Naive thymus-derived CD8-positive, alpha-beta T cell (primary cell): ENCODE measurements around the gene B9D1. TPM values are rescaled to one million over a fixed set of nuclear protein-coding genes. Genes with fewer than 3 reads are reported as not detected.

Experiments
- ATAC-seq, 2 donors: fragments of 150-1000 bp; cut with Tn5 transposase in 1 of 2; sonication (Bioruptor Pico), chemical (Tn5 transposase) in 1 of 2; 1 replicate in 1 of 2; 2 replicates in 1 of 2; pipeline ENCODE4 v1.10.0; 2021; ENCODE audit warnings: mild to moderate bottlenecking in 2 of 2, moderate library complexity in 2 of 2
- POLR2A ChIA-PET: fragments of 350-600 bp; sonication (Branson Sonifier 250); formaldehyde crosslinking; loops from one replicate; lab custom pipeline; 2021; ENCODE audit warnings: antibody characterized with exemption; lab: Charles Lee
- DNase-seq, 10 donors: peaks; one replicate each; pipeline versions ENCODE4 v3.0.0 to v3.0.0-alpha.2; 2020 to 2022
- H3K27ac Mint-ChIP-seq, 10 donors: one replicate each; pipeline ENCODE4 v1.8.0; 2020 to 2022; ENCODE audit warnings: mild to moderate bottlenecking in 10 of 10, mixed read lengths in 10 of 10, moderate library complexity in 4 of 10, inconsistent platforms in 1 of 10
- H3K27me3 Mint-ChIP-seq, 5 donors: one replicate each; pipeline ENCODE4 v1.8.0; 2021 to 2022; ENCODE audit warnings: mixed read lengths in 5 of 5
- H3K36me3 Mint-ChIP-seq, 3 donors: one replicate each; pipeline ENCODE4 v1.8.0; 2020 to 2022; ENCODE audit warnings: mixed read lengths in 3 of 3, mild to moderate bottlenecking in 2 of 3, inconsistent platforms in 1 of 3
- H3K4me1 Mint-ChIP-seq, 4 donors: one replicate each; pipeline ENCODE4 v1.8.0; 2021 to 2022; ENCODE audit warnings: mixed read lengths in 4 of 4
- H3K4me3 Mint-ChIP-seq, 10 donors: one replicate each; pipeline ENCODE4 v1.8.0; 2020 to 2022; ENCODE audit warnings: mild to moderate bottlenecking in 10 of 10, mixed read lengths in 10 of 10, moderate library complexity in 6 of 10, inconsistent platforms in 1 of 10
- H3K9me3 Mint-ChIP-seq, 9 donors: one replicate each; pipeline ENCODE4 v1.8.0; 2020 to 2022; ENCODE audit warnings: mixed read lengths in 9 of 9, mild to moderate bottlenecking in 3 of 9, inconsistent platforms in 1 of 9, moderate library complexity in 1 of 9
- polyA plus RNA-seq, 3 donors: library from polyadenylated mRNA; unstranded; fragments of 300-500 nt; fragmentation: Illumina TruSeq; gene quantifications; one replicate each; pipeline ENCODE4 v1.2.3, GENCODE V29; 2021
- total RNA-seq, 8 experiments: library from RNA in 2 of 8; stranded (reverse) in 2 of 8; gene quantifications; one replicate each; pipeline ENCODE4 v1.2.3 and lab custom pipeline; 2021 to 2026

B9D1 gene
- total and polyA plus RNA-seq, 5 experiments from 2014 or later: 0.75 to 3.1 (median 1.8) TPM

DNA sequence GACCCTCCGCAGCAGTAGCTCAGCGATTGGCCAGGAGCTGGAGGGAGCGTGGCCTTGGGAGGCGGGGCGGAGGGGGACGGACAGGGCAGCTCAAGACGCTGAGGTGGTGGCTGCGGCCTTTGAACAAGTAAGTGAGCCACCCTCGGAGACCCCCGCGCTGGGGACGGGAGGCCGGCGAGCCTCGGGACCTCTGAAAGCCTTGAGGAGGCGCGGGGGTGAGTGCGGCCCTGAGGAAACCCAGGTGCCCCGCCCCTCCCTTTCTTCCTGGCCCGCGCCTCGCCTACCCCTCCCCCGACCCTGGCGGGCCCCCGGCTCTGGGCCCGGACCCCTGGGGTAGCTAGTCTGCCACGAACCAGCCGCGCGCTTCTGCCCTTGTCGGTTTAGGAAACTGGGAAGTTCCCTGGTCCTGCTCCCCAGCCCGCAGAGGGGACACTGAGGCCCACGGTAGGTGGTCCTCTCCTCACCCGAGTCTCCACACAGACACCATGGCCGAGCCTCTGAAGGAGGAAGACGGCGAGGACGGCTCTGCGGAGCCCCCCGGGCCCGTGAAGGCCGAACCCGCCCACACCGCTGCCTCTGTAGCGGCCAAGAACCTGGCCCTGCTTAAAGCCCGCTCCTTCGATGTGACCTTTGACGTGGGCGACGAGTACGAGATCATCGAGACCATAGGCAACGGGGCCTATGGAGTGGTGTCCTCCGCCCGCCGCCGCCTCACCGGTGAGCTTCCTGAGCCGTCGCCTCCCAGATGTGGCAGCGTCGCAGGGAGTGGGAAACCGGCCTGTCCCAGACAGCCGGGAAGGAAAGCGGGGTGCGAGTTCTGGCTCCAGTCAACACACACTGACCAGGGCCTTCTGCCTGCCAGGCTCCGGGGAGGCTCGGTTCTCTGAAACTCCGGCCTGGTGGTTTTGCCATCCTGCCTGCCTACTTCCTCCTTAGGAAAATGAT lies 16.2 kb upstream of the B9D1 start, which contains the start of gene MAPK7:
Gene MAPK7 (plus strand): TSS at position 83 of the 945 bp plus-strand sequence. CDS start 403 bp downstream, at position 486.
- POLR2A ChIA-PET: interaction anchor here (0.5 to 2.8 kb wide), 11 partner anchors 8 to 1424 kb away, joined by 3 to 42 read pairs (median 5); partner anchors contain the start of genes AKAP10, ALDH3A2, B9D1 and MFAP4
- ATAC-seq (peak; percentile 9 to 12), DNase-seq (peak in 3 of 10 donors; percentile 9 to 23 (median 12))
- no peaks in the 10 kb centered on the region for H3K27me3 Mint-ChIP-seq
- H3K9me3 Mint-ChIP-seq: no peaks in the 10 kb centered on the region
- H3K4me1 Mint-ChIP-seq: peaks cover 13 to 24% (median 15%) of the 10 kb centered on the region in 4 donors
- H3K27ac Mint-ChIP-seq: peak within 1 kb of the TSS; percentile 95 to 99 (median 98)
- peaks cover 0 to 17% (median 7%) of the 10 kb centered on the region in 3 donors for H3K36me3 Mint-ChIP-seq
- peak within 1 kb of the TSS; percentile 94 to 100 (median 99) for H3K4me3 Mint-ChIP-seq

- Mint-ChIP-seq H3K36me3 (peaks cover 0 to 17% (median 7%) of the 10 kb centered on the region in 3 donors), H3K27ac (peak overlapping the region; percentile 95 to 99 (median 98)), H3K4me1 (peaks cover 12 to 23% (median 14%) of the 10 kb centered on the region in 4 donors), H3K27me3 (no peaks in the 10 kb centered on the region), H3K9me3 (no peaks in the 10 kb centered on the region), H3K4me3 (peak overlapping the region; percentile 94 to 100 (median 99))
- POLR2A ChIA-PET: interaction anchor here (0.5 to 2.8 kb wide), 14 partner anchors 9 to 1423 kb away, joined by 3 to 42 read pairs (median 4); partner anchors contain the start of genes AKAP10, ALDH3A2, B9D1 and MFAP4
- peak; percentile 88 for ATAC-seq
- DNase-seq: peak; percentile 86 to 96 (median 90)
Measured at GRCh38 chr17:19377602-19378415, 15.3 kb upstream of the B9D1 start.

- POLR2A ChIA-PET: interaction anchor here (0.6 to 2.8 kb wide), 5 partner anchors 10 to 89 kb away, joined by 3 to 42 read pairs (median 4); partner anchors contain the start of genes B9D1 and MFAP4
- H3K36me3 Mint-ChIP-seq: peaks cover 0 to 13% (median 7%) of the 10 kb centered on the region in 3 donors
- ATAC-seq: no peak
- H3K4me1 Mint-ChIP-seq: peaks cover 10 to 32% (median 17%) of the 10 kb centered on the region in 4 donors
- H3K27ac Mint-ChIP-seq: peak overlapping the region; percentile 95 to 99 (median 98)
- DNase-seq: no peak
- H3K27me3 Mint-ChIP-seq: no peaks in the 10 kb centered on the region
- H3K9me3 Mint-ChIP-seq: no peaks in the 10 kb centered on the region
- peak overlapping the region; percentile 94 to 100 (median 99) for H3K4me3 Mint-ChIP-seq
Measured at GRCh38 chr17:19376811-19377210, 14.3 kb upstream of the B9D1 start.

DNA sequence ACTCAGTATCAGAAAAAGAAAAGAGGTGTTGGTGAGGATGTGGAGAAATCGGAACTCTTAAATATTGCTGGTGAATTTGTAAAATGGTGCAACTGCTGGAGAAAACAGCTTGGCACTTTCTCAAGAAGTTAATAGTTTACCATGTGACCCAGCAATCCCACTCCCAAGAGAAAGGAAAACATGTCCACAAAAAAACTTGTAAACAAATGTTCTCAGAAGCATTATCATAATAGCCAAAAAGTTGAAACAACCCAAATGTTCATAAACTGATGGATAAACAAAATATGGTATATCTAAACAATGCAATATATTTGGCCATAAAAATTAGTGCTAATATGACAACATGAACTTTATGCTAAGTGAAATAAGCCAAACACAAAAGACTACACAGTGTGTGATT lies 13.2 kb upstream of the B9D1 start:
- Mint-ChIP-seq H3K9me3 (no peaks in the 10 kb centered on the region), H3K4me1 (peaks cover 12 to 43% (median 25%) of the 10 kb centered on the region in 4 donors), H3K4me3 (peak overlapping the region in 3 of 10 donors; percentile 40 to 57 (median 41)), H3K27ac (peak overlapping the region in 1 of 10 donors; percentile 59), H3K27me3 (no peaks in the 10 kb centered on the region), H3K36me3 (peaks cover 0 to 4% (median 2%) of the 10 kb centered on the region in 3 donors)
- ATAC-seq (no peak), DNase-seq (no peak)
- POLR2A ChIA-PET: no interaction called here

- Mint-ChIP-seq H3K9me3 (no peaks in the 10 kb centered on the region), H3K27me3 (no peaks in the 10 kb centered on the region), H3K4me1 (peaks cover 15 to 53% (median 39%) of the 10 kb centered on the region in 4 donors), H3K4me3 (no peak overlapping the region), H3K27ac (no peak overlapping the region), H3K36me3 (no peaks in the 10 kb centered on the region)
- DNase-seq: no peak
- ATAC-seq: no peak
- POLR2A ChIA-PET: interaction anchor here (1.5 kb wide), 1 partner anchor 12 kb away, joined by 4 read pairs; the partner anchor contains the start of gene B9D1
Measured at GRCh38 chr17:19374136-19374535, 11.6 kb upstream of the B9D1 start.

DNA sequence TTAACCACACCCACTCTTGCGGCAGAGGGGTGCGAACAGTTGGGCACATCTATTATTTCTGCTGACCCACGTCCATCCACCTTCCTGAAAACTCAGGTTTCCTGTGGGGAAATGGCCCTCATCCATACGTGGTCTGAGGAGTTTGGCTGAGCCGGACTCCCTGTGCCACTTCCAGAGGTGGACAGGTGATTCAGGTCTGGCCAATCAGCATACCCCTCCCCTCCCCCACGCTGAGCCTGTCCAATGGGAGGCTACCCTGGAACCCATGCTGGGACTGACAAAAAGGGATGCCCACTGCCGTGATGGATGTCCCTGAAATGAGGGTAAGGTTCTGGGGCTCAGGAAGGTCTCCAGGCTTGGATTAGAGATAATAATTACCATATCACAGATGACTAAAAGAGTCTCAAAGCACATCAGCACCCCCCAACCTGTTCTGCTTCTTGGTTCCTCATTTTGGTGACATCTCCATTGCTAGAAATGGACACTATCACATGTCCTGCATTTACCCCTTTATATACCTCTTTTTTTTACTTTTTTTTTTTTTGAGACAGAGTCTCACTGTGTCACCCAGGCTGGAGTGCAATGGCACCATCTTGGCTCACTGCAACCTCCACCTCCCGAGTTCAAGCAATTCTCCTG lies 10.5 kb upstream of the B9D1 start:
- H3K27me3 Mint-ChIP-seq: no peaks in the 10 kb centered on the region
- no peak overlapping the region for H3K27ac Mint-ChIP-seq
- POLR2A ChIA-PET: no interaction called here
- no peak for ATAC-seq
- H3K4me1 Mint-ChIP-seq: peaks cover 17 to 59% (median 41%) of the 10 kb centered on the region in 4 donors
- H3K4me3 Mint-ChIP-seq: no peak overlapping the region
- no peak for DNase-seq
- H3K9me3 Mint-ChIP-seq: no peaks in the 10 kb centered on the region
- no peaks in the 10 kb centered on the region for H3K36me3 Mint-ChIP-seq

- Mint-ChIP-seq H3K4me1 (peaks cover 15 to 56% (median 40%) of the 10 kb centered on the region in 4 donors), H3K36me3 (no peaks in the 10 kb centered on the region), H3K27ac (peak overlapping the region in 2 of 10 donors; percentile 65 to 79), H3K9me3 (no peaks in the 10 kb centered on the region), H3K27me3 (no peaks in the 10 kb centered on the region), H3K4me3 (peak overlapping the region in 1 of 10 donors; percentile 30)
- DNase-seq: no peak
- POLR2A ChIA-PET: no interaction called here
- no peak for ATAC-seq
Measured at GRCh38 chr17:19372439-19372838, 9.9 kb upstream of the B9D1 start.

GRCh38 chr17:19372011-19372370 lies 9.5 kb upstream of the B9D1 start:
- Mint-ChIP-seq H3K36me3 (no peaks in the 10 kb centered on the region), H3K4me1 (peaks cover 14 to 52% (median 35%) of the 10 kb centered on the region in 4 donors), H3K27ac (peak overlapping the region in 3 of 10 donors; percentile 65 to 98 (median 79)), H3K4me3 (peak overlapping the region in 2 of 10 donors; percentile 28 to 55), H3K27me3 (no peaks in the 10 kb centered on the region), H3K9me3 (no peaks in the 10 kb centered on the region)
- POLR2A ChIA-PET: no interaction called here
- DNase-seq (no peak), ATAC-seq (no peak)

DNA sequence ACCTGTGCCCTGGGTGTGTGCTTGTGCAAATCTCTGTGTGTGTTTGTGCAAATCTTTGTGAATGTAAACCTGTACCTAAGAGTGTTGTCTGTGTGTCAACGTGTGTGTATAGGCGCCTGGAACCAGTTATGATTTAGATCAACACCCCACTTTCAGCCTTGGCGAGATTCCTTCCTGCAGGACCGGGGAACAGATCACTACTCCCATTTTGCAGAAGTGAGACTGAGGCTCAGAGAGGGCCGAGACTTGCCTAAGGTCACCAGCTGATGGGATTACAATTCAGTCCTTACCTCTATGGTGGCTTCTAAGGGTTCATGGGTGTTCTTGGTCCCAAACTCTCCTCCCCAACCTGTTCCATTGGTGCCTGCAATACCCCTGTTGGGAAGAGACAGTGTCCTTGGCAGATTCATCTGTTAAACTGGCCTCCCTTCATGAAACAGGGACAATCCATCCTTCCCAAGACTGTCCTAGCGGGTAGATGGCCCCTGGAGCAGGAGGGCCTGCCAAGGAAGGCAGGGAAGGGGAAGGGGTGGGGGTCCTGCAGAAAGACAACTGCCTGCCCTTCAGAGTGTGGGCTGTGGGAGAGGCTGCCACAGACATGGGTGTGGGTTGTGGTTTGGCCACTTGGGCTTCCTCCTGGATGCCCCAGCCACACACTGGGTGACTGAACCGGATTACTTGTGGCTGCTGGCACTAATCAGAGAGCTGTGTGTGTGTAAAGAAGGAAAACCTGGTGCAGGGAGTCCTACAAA lies 8.9 kb upstream of the B9D1 start:
- Mint-ChIP-seq H3K27ac (peak overlapping the region in 5 of 10 donors; percentile 59 to 98 (median 79)), H3K27me3 (no peaks in the 10 kb centered on the region), H3K4me3 (peak overlapping the region in 6 of 10 donors; percentile 10 to 55 (median 36)), H3K36me3 (no peaks in the 10 kb centered on the region), H3K9me3 (no peaks in the 10 kb centered on the region), H3K4me1 (peaks cover 11 to 50% (median 31%) of the 10 kb centered on the region in 4 donors)
- ATAC-seq (no peak), DNase-seq (no peak)
- POLR2A ChIA-PET: interaction anchor here (0.8 kb wide), 1 partner anchor 9 kb away, joined by 3 read pairs; the partner anchor contains the start of gene B9D1

- peaks cover 11 to 46% (median 30%) of the 10 kb centered on the region in 4 donors for H3K4me1 Mint-ChIP-seq
- DNase-seq: no peak
- POLR2A ChIA-PET: interaction anchor here (0.8 kb wide), 1 partner anchor 8 kb away, joined by 3 read pairs; the partner anchor contains the start of gene B9D1
- peak overlapping the region in 8 of 10 donors; percentile 54 to 88 (median 72) for H3K4me3 Mint-ChIP-seq
- peaks cover 0 to 8% (median 3%) of the 10 kb centered on the region in 5 donors for H3K27me3 Mint-ChIP-seq
- no peak for ATAC-seq
- H3K36me3 Mint-ChIP-seq: no peaks in the 10 kb centered on the region
- H3K9me3 Mint-ChIP-seq: no peaks in the 10 kb centered on the region
- peak overlapping the region in 5 of 10 donors; percentile 73 to 98 (median 88) for H3K27ac Mint-ChIP-seq
Measured at GRCh38 chr17:19370493-19370960, 8.0 kb upstream of the B9D1 start.
